Body of pancreas (tissue), 4 donors: ENCODE results near the gene SPATA16. TPM values are rescaled to one million over a fixed set of nuclear protein-coding genes. Genes with fewer than 3 reads are reported as not detected.
"Not testable (repeated sequence)": the region's sequence is repeated elsewhere in the genome, so short reads cannot be mapped to it uniquely, and the experiment has no call there.

Experiments used
- ATAC-seq: fragments of 150-250 bp; one replicate; pipeline ENCODE4 v1.9.1; 2016
- DNase-seq, 4 donors: peaks; one replicate each; pipeline ENCODE4 v3.0.0-alpha.2; 2019
- H3K27ac ChIP-seq, 4 donors: fragments of 200-600 bp; sonication (generic); 1 replicate in 3 of 4; 2 replicates in 1 of 4; pipeline versions ENCODE4 v1.5.1 to v1.6.1; 2016 to 2019; ENCODE audit warnings: mild to moderate bottlenecking in 1 of 4, mixed read lengths in 1 of 4, moderate library complexity in 1 of 4
- H3K27me3 ChIP-seq, 2 donors: fragments of 200-600 bp; sonication (generic); one replicate each; pipeline ENCODE4 v1.6.0; 2016; ENCODE audit warnings: mild to moderate bottlenecking in 1 of 2
- H3K36me3 ChIP-seq, 2 donors: fragments of 200-600 bp; sonication (generic); replicated peaks in 1 of 2; 2 replicates each; pipeline ENCODE4 v1.5.1; 2016; ENCODE audit warnings: low read depth in 2 of 2; ENCODE audit not compliant: insufficient read depth in 1 of 2
- H3K4me1 ChIP-seq: fragments of 200-600 bp; sonication (generic); one replicate; pipeline ENCODE4 v1.6.0; 2016
- H3K4me3 ChIP-seq, 2 donors: fragments of 200-600 bp; sonication (generic); 1 replicate in 1 of 2; 2 replicates in 1 of 2; pipeline ENCODE4 v1.5.1; 2016 to 2019
- H3K9me3 ChIP-seq, 3 donors: fragments of 200-600 bp; sonication (generic); 1 replicate in 2 of 3; 2 replicates in 1 of 3; pipeline ENCODE4 v1.5.1; 2016
- CTCF ChIP-seq, 7 experiments: fragments of 450-650 bp in 4 of 7; fragments of 200-600 bp in 3 of 7; sonication (generic) in 3 of 7; IDR thresholded peaks; one replicate each; pipeline ENCODE4 v1.5.1; 2016 to 2019; ENCODE audit warnings: antibody characterized with exemption in 7 of 7
- POLR2A ChIP-seq, 3 donors: fragments of 450-650 bp; IDR thresholded peaks; one replicate each; pipeline ENCODE4 v1.6.1; 2016; ENCODE audit warnings: antibody characterized with exemption in 3 of 3, mild to moderate bottlenecking in 2 of 3
- WGBS, 2 donors: methylation state at CpG; one replicate each; pipeline ENCODE4 v1.1.5; 2017; 5-methylcytosine and 5-hydroxymethylcytosine counted together
- intact Hi-C: fragments of 100-400 bp; cut with DNase I; formaldehyde crosslinking; loops from one replicate; pipeline ENCODE4 v1.15.1; 2023
- total RNA-seq, 2 donors: library from RNA; depleted of rRNA; stranded (reverse); fragments of >200 nt; gene quantifications; one replicate each; pipeline ENCODE4 v1.1.0, GENCODE V29; 2016

Gene SPATA16
- total RNA-seq, 2 donors from 2014 or later = not detected

- Histone ChIP-seq H3K4me3 (no peak overlapping the region), H3K27ac (no peak overlapping the region), H3K27me3 (no peaks in the 10 kb centered on the region), H3K9me3 (no peaks in the 10 kb centered on the region), H3K36me3 (no peaks in the 10 kb centered on the region), H3K4me1 (no peaks in the 10 kb centered on the region)
- intact Hi-C loops = no loop called here
- 75 to 81% methylated on average over 1 of the region's 1 CpG for WGBS, 2 donors
- no peak for DNase-seq
- no peak for TF ChIP-seq CTCF (IDR thresholded peaks at IDR 0.05)
- no peak for TF ChIP-seq POLR2A (IDR thresholded peaks at IDR 0.05)
- ATAC-seq = no peak
These were observed 113.6 kb downstream of the SPATA16 start for GRCh38 chr3:173027429-173027828.

- 51 to 52% methylated on average over 5 of the region's 5 CpGs for WGBS, 2 donors
- H3K27ac ChIP-seq = no peak overlapping the region
- TF ChIP-seq CTCF (IDR thresholded peaks at IDR 0.05) (no peak), POLR2A (IDR thresholded peaks at IDR 0.05) (no peak)
- ATAC-seq (no peak), DNase-seq (no peak)
- H3K4me3 ChIP-seq = no peak overlapping the region
- no peaks in the 10 kb centered on the region for H3K9me3 ChIP-seq
- no peaks in the 10 kb centered on the region for H3K27me3 ChIP-seq
- no peaks in the 10 kb centered on the region for H3K36me3 ChIP-seq
- H3K4me1 ChIP-seq = no peaks in the 10 kb centered on the region
- intact Hi-C loops = no loop called here
These were observed 115.1 kb downstream of the SPATA16 start for GRCh38 chr3:173025941-173026340.

GRCh38 chr3:173021547-173022185, 119.4 kb downstream of the SPATA16 start:
- Histone ChIP-seq H3K27me3 (no peaks in the 10 kb centered on the region), H3K9me3 (no peaks in the 10 kb centered on the region), H3K4me1 (no peaks in the 10 kb centered on the region), H3K4me3 (no peak overlapping the region), H3K27ac (no peak overlapping the region), H3K36me3 (no peaks in the 10 kb centered on the region)
- 76 to 83% methylated on average over 2 of the region's 2 CpGs for WGBS, 2 donors
- ATAC-seq (no peak), DNase-seq (no peak)
- intact Hi-C loops = no loop called here
- TF ChIP-seq CTCF (IDR thresholded peaks at IDR 0.05) = no peak
- no peak for TF ChIP-seq POLR2A (IDR thresholded peaks at IDR 0.05)

- H3K9me3 ChIP-seq, DNase-seq, intact Hi-C loops, H3K4me1 ChIP-seq, H3K27ac ChIP-seq, ATAC-seq, H3K4me3 ChIP-seq, H3K36me3 ChIP-seq, H3K27me3 ChIP-seq: not testable (repeated sequence)
- 88 to 90% methylated on average over 7 of the region's 7 CpGs for WGBS, 2 donors
These were observed 120.9 kb downstream of the SPATA16 start for GRCh38 chr3:173020128-173020527.

- no peaks in the 10 kb centered on the region for H3K9me3 ChIP-seq
- no peaks in the 10 kb centered on the region for H3K27me3 ChIP-seq
- ATAC-seq (no peak), DNase-seq (no peak)
- TF ChIP-seq CTCF (IDR thresholded peaks at IDR 0.05) = no peak
- TF ChIP-seq POLR2A (IDR thresholded peaks at IDR 0.05) = no peak
- 87 to 88% methylated on average over 5 of the region's 5 CpGs for WGBS, 2 donors
- no peaks in the 10 kb centered on the region for H3K4me1 ChIP-seq
- intact Hi-C loops = no loop called here
- H3K36me3 ChIP-seq = no peaks in the 10 kb centered on the region
- no peak overlapping the region for H3K4me3 ChIP-seq
- H3K27ac ChIP-seq = no peak overlapping the region
These were observed 121.7 kb downstream of the SPATA16 start for GRCh38 chr3:173019378-173019777.
